GM12892 (cell line): Measurements from ENCODE around the gene MAPKAPK5.

Source experiments
- POLR2A ChIP-seq: IDR thresholded peaks from 2 replicates; pipeline ENCODE4 v1.6.1; 2011; ENCODE audit warnings: low read depth, low read length, control low read depth
- TAF1 ChIP-seq: IDR thresholded peaks from 2 replicates; pipeline ENCODE4 v1.6.1; 2011; ENCODE audit warnings: low read depth, mild to moderate bottlenecking, control low read depth, low read length, borderline replicate concordance

- TF ChIP-seq TAF1 (no peak), POLR2A (no peak)
Observed at GRCh38 chr12:111937429-111937828, 95.4 kb downstream of the MAPKAPK5 start.
